ENCODE data around the gene SLC39A3.
"Not testable (repeated sequence)": the region's sequence is repeated elsewhere in the genome, so short reads cannot be mapped to it uniquely, and the experiment has no call there.

Gene SLC39A3

DNA sequence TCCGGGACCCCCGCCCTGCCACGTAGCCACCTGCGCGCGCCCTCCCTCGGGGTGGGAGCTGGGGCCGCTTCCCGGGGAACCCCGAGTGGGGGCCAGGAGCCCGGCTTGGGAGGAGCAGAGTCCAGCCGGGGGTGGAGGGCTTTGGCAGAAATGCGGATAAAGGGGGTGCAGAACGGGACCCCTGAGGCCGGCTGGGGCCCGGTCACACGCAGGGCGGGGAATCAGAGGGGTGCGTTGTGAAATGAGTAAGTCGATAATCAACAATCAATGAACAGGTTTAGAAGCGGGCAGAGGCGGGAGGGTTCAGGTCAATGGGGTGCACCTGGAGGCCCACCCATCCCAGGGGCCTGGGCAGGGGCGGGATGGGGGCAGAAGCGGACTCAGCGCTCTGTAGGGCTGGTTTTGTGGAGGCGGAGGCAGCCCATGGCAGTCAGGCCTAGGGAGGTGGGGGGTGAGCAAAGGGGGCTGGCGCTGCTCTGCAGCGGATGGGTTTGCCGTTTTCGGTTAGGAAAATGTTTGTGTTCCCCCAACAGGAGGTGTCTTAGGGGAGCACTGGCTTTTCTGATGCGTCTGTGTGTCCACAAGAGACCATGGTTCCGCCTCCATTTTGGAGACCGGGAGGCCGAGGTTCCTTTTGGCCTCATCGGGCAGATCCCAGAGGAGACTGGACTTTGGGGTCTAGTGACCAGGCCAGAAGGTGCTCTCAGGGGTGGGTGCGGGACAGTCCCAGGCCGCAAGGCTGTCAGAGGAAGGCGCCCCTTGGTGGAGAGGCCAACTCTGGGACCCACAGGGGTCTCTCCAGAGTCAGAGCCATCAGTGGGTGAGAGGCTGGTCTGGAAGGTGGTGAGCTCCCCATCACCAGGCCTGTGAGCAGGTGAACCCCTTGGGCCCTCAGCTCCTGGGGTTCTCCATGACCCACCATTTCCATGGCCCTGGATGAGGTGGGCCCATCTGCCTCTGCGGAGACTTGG is 18.0 kb downstream of the SLC39A3 start:
- no peak for DNase-seq

DNA sequence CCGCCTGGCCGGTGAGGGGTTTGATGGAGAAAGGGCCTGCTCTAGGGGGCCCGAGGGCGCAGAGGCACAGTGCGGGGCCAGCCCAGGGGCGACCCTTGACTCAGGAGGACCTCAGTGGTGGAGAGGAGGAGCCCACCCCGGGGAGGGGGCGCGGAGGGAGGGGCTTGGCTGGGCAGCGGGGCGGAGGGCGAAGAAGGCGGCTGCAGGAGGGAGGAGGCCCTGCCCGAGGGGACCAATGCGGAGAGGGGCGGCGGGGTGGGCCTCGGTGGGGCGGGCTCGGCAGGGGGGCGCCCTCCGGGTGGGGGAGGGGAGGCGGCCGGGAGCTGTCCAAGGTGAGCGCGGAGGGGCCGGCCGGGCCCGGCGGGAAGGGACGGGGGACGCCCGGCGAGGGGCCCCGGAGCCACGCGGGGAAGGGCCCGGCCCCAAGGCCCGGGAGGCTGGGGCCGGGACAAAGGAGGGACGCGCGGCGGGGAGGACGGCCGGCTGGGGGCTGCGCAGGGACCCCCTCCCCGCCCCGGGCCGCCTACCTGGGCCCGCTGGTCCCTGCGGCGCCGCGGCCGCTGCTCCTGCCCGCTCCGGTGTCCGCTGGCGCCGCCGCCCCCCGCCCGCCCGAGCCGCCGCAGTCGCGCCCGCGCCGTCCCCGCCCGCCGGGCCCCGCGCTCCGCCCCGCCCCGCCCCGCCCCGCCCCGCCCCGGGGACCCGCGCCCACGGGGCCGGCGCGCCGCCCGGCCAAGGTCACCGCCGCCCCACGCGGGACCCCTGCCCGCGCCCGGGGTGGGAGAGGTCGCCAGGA is 18.8 kb downstream of the SLC39A3 start, which contains the start of gene DIRAS1:
TSS of gene DIRAS1 (minus strand) at position 596 of the 793 bp plus-strand sequence. CDS start 3,566 bp downstream, outside the sequence.
- no peak for DNase-seq

- DNase-seq, result no peak
These were observed 19.7 kb downstream of the SLC39A3 start for GRCh38 chr19:2719920-2720776.

DNA sequence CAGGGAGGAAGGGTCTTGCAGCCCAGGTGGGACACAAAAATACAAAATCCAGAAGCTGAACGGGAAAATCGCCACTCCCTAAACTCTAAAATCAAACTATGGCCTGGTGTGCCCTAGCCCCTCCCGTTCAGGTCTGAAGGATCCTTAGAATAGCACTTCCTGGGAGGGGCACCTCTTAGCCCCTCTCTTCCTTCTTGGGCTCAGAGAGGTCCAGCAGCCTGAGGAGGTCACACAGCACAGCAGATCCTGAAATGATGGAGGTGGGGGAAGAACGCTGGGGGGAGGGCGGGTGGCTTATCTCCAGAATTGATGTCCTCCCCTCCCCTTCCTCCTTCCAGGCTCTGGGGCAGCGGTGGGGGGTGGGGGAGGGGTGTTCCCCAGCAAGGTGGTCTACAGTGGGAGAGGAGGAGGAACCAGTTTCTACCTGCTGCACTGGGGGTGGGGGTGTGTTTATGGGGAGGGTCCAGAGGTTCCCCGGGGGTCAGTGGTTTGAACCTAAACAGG is 20.5 kb downstream of the SLC39A3 start:
- DNase-seq, result no peak

GRCh38 chr19:2717638-2718541 is 21.9 kb downstream of the SLC39A3 start:
- DNase-seq, result no peak

GRCh38 chr19:2716722-2717637 is 22.8 kb downstream of the SLC39A3 start:
- DNase-seq, result no peak

DNA sequence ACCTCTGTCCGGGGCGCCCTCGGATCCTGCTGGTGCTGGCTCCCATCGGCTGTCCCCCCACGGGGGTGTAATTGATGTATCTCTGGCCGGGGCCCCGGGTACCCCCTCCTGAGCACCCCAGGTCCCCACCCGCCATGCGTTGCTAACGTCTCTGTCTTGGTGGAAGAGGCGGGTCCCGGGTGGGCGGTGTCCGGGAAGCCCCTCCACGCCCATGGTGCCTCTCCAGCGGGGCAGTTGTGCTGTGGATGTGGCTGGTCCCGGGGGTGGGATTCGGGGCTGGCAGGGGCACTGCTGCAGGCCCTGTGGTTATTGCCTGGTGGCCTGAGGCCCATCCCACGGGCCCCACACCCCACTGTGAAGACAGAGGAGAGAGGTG is 23.6 kb downstream of the SLC39A3 start:
- no peak for DNase-seq

DNA sequence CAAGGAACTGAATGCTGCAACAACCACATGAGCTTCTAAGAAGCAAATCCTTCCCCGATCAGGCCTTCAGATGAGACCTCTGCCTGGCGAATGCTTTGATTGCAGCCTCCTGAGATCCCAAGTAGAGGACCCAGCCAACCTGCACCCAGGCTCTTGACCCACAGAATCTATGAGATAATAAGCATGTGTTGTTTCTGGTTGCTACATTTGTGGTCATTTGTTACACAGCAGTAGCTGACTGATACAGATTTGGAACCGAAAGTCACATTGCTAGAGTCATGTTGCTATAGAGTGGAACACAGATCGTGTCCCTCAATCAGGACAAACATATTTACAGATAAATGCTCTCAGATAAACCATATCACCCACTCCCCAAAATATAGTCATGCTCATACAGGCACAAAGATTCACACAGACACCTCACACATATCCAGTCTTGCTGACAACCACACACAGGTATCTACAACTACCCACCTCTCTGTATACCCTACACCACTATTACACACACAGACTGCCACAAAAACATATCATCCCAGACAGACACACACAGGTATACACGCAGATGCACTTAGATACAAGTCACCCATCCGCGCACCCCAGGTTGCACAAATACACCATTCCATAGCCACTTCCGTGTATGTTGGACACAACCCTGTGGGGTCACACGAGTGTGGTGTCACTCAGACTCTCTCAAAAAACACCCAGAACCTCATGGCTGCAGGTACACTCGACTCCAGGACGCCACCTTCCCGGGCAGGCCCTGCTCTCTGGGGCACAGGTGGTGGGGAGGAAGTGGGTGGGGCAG is 24.1 kb downstream of the SLC39A3 start:
- no peak for DNase-seq

- no peak for DNase-seq
These were observed 25.1 kb downstream of the SLC39A3 start for GRCh38 chr19:2714531-2715269.

- DNase-seq, result not testable (repeated sequence)
These were observed 25.7 kb downstream of the SLC39A3 start for GRCh38 chr19:2714102-2714501.

- not testable (repeated sequence) for DNase-seq
These were observed 26.6 kb downstream of the SLC39A3 start for GRCh38 chr19:2713170-2713569.

DNA sequence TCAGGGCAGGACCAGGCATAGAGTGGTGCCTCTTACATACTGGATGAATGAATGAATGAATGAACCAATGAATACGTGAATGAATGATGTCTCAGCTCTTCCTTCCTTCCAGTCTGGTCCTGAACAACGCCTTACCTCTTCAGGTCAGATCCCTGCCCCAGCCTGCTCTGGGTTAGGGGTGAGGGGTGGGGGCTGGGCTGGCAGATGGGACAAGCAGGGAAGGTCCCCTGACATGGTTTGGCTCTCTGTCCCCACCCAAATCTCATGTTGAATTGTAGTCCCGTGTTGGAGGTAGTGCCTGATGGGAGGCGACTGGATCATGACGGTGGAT is 28.0 kb downstream of the SLC39A3 start:
- DNase-seq, result no peak

- DNase-seq, result no peak
These were observed 28.5 kb downstream of the SLC39A3 start for GRCh38 chr19:2711172-2711874.

- no peak for DNase-seq
These were observed 33.6 kb downstream of the SLC39A3 start for GRCh38 chr19:2706251-2706650.

- DNase-seq, result no peak
These were observed 36.1 kb downstream of the SLC39A3 start for GRCh38 chr19:2703691-2704216.

DNA sequence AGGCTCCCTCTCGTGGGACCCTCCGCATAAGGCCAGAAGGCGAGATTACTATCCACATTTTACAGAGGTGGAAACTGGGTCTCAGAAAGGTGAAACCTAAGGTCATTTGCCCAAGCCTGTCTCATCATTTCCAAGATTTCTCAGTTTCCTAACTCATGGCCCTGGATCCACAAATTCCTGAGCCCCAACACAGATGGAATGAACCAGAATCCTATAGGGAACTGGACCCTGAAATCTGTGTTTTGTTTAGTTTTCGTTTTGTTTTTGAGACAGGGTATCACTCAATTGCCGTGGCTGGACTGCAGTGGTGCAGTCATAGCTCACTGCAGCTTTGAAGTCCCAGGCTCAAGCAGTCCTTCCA is 36.8 kb downstream of the SLC39A3 start:
- DNase-seq, result no peak

DNA sequence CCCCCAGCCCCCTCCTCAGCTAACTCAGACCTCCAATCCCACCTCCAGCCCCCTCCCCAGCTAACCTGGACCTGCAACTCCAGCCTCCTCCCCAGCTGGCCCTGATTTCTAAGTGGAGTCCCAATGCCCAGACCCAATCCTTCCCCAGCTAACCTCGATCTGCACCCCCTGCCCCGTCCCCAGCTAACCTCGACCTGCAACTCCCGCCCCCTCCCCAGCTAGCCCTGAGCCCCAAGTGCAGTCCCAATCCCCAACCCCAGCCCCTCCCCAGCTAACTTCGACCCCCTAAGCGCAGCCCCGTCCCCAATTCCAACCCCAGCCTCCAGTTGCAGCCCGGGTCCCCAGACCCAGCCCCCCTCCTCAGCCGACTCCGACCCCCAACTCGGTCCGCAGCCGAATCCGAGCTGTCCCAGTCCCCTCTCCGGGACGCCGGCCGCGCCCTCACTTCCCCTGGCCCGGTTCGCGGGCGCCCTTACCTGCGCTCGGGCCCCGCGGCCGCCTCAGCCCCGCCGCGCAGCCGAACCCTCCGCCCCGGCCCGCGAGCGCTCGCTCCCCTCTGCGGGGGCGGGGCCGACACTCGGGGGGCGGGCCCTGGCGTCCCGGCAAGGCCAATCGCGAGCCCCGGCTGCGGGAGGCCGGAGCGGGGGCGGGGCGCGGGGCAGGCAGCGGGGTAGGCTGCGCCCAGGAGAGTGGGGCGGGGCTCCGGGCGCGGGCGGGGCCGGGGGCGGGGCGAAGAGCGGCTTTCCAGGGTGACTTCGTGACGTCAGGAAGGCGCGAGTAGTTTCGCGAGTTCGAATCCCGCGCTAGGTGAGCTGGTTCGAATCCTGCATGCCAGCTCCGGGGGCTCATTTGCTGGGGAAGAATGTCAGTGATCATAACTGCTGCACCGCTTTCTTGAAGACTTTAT is 37.4 kb downstream of the SLC39A3 start, which contains the start of gene GNG7:
TSS of gene GNG7 (minus strand) at position 525 of the 907 bp plus-strand sequence. CDS start 182,006 bp downstream, outside the sequence.
- peak; percentile 95 for DNase-seq

Data from right forelimb (tissue), 1 donor.